HG03025 (cell line): Measurements from ENCODE around the gene KRTAP5-5.
"Not testable (repeated sequence)": the region's sequence is repeated elsewhere in the genome, so short reads cannot be mapped to it uniquely, and the experiment has no call there.

Experiments
- ATAC-seq: cut with Tn5 transposase; IDR thresholded peaks from one replicate; pipeline ENCODE4 v1.9.1; 2021; ENCODE audit warnings: mild to moderate bottlenecking, moderate library complexity; ENCODE audit not compliant: unreplicated experiment, low FRiP score

KRTAP5-5 gene

DNA sequence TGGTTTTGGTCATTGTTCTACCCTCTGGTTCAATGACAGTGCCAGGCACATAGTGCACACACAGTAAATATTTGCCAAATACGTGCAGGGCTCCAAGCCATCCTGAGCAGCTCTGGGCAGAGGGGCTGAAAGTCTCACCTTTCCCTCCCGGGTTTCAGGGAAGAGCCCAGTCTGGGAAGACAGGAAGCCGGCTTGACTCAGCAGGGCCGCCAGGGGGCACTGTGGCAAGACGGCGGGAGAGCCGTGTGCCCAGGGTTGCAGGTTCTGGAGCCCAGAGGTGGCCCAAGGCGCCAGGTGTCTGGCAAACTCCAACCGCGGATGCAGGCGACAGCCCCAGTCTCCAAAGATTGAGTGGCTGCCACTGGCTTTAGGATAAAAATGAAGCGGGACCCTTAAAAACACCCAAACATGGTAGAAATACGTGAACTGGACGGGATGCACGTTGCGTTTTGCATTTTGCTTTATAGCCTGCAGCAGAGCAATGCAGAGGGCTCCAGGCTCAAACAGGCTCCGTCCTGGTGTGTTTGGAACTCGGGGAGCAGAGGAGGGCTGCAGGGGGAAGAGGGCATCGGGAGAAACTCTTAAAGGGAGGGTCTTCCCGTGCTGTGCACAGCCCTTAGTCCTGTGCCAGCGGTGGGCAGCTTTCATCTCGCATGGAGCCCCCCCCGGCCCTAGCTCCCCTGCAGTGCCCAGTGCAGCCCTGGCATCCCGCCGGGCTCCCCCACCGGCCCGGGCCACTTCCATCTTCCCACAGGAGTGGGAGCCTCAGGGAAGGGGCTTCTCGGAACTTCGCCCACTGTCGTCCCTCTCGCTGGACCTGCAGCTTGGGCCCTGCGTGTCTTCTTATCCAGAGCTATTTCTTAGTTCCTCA, 10.7 kb downstream of the KRTAP5-5 start:
- no peak for ATAC-seq

DNA sequence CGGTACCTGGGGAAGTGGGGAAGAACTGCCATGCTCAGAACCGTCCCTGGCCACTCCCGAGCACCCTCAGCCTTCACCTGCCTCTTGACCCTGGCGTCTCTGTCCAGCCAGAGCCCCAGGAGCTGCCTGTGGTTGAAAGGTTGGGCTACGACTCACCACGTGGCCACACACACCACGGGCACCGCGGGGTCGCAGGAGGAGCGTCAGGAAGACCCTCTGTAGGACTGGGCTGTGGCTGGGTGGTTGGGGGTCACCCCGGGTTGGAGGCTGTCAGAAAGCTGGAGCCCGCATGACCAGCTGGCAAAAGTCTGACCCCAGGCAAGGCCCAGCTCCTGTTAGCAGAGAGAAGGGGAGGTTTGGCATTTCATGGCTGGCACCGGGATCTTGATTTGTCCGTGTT, 11.5 kb downstream of the KRTAP5-5 start:
- ATAC-seq = no peak

DNA sequence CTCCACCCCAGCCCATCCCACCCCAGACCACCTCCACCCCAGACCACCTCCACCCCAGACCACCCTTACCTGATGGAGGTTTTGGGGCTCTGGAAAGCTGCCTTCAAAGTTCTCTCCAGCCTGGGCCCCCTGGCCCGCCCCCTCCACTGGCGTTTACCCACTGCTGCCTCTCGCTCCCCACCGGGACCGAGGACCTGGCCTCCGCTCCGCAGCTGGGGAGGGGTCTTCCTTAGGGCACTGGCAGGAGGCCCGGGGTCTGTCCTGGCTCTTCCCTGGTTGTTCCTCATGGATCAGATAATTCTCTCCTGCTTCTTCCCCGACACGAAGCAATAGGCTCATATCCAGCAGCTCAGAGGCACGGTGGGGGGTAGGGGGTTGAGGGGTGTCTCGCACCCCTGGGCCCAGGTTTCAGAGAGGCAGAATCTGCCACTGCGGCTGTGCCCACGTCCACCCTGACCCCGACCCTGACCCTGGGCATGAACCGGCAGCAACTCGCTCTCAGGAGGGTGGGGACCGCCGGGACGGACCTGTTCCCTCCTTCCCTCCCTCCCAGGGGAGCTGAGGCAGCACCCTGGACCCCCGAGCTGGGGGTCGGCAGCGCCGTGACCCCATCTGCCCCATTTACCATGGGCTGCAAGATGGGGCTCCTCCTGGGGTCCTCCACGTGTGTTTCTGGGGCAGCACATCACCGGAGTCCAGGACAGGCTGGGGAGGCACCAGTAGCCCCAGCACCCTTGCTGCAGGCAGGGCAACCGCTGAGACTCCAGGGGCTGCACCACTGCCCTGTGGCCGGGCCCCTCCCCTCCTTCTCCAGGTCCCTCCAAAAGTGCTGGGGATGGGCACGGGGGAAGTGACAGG, 12.9 kb downstream of the KRTAP5-5 start:
- no peak for ATAC-seq

DNA sequence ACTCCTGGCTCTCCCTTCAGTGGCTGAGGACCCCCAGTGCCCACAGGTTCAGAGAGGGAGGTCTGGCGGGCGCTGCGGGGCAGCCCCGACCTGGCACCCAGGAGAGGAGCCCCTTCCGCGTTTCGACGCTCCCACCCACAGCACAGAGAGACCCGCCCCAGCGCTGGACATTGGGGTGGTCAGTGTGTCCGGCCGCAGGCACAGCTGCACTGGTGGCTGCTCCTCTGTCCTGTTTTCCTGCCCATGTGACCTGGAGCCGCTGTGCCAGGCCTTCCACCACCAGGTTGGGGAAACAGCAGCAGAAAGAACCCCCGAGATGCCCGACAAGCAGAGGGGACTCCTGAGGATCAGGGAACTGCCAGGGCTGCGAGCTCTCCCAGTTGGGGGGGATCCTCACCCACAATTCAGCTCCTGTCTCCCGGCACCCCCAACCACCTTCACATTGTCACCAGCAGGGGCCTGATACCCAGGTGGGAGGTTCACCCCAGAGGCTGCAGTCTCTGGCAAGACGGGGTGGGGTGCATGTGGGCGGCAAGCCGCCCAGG, 13.6 kb downstream of the KRTAP5-5 start:
- no peak for ATAC-seq

- no peak for ATAC-seq
Measured at GRCh38 chr11:1644601-1645356, 15.2 kb downstream of the KRTAP5-5 start.

DNA sequence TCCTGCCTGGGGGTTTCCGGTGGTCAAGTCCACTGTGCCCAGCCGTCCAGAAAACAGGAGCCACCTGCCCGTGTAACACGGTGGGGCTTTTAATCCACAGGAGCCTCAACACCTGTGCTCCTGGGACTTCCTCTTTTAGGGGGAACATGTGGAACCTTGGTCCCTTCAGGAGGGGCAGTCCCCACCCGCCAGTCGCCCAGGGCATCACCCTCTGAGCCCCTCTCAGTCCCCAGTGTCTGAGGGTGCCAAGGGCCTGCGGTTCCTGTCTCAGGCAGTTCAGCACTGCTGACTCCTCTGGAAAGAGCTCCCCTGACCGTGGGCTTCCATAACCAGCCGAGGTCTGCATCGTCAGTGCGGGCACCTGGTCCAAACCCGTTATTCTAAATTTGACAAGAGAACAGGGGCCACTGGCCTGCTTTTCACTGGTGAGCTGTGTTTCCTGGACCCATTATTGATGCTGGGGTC, 15.8 kb downstream of the KRTAP5-5 start:
- ATAC-seq = no peak

GRCh38 chr11:1646540-1646939, 17.0 kb downstream of the KRTAP5-5 start:
- not testable (repeated sequence) for ATAC-seq

- ATAC-seq = no peak
Measured at GRCh38 chr11:1647901-1648652, 18.5 kb downstream of the KRTAP5-5 start.

DNA sequence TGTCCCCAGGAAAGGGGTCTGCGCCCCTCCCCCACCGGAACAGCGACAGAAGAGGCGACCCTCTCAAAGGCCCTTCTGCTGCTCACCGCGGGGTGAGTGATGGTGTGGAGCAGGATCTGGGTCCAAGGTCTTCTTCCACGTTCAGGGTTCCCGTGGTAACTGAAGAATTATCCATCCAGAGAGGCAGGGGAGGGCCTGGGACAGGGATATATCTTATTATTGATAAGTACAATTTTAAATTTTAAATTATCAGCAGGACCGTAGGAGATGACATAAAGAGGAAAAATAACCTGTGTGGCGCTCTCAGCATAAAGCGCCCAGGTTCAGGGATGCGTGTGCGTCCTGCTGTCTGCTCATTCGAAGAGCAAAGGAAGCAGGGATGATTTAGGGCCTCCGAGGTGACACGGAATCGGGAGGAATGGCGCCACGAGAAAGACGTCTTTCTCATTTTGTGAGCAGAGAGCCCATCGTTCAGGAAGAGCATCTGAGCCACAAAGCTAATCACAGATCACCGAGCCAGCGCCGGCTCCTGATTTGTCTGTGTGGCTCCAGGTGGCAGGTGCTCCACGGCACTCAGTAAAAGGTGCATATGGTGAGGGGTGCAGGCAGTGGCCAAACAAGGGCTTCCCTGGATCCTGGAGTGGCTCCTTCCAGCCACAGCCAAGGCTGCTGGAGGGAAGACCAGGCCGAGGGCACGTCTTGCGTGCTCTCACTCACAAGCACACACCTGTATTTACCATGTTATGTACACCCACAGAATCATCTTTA, 19.3 kb downstream of the KRTAP5-5 start:
- ATAC-seq = no peak

DNA sequence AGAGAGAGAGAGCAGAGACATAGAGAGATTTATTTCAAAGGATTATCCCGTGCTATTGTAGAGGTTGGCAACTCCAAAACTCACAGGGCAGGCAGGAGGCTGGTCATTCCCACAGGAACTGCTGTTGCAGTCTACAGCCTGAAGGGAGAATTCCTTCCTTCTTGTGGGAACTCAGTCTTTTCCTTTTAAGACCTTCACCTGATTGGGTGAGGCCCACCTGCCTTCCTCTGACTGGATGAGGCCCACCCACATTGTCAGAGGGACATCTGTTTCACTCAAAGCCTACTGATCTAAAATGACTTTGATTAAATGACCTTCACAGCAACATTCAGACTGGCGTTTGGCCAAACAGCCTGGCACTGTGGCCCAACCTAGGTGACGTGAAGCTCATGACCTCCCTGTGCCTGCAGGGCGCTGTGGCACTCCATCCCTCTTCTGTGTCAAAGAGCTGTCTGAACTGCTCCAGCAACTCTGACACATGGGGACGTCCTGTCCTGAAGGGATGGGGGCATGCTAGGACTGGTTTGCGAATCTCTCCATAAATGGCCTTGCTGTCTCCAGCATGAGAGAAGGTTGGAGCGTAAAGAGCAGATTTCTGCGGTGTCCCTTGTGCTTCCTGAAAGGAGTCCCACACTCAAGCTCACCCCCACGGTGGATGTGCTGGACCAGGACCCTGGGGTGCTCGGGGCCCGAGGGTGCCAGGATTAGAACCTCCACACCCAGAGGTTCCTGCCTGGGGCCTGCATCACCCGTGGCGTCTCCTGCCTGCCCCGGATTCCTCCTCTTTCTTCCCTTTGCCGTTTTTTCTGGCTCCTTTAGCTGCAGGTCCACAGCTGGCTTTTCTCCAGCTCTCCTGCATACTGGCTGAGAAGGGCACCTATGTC, 20.7 kb downstream of the KRTAP5-5 start:
- no peak for ATAC-seq

- ATAC-seq = no peak
Measured at GRCh38 chr11:1650918-1651262, 21.3 kb downstream of the KRTAP5-5 start.

DNA sequence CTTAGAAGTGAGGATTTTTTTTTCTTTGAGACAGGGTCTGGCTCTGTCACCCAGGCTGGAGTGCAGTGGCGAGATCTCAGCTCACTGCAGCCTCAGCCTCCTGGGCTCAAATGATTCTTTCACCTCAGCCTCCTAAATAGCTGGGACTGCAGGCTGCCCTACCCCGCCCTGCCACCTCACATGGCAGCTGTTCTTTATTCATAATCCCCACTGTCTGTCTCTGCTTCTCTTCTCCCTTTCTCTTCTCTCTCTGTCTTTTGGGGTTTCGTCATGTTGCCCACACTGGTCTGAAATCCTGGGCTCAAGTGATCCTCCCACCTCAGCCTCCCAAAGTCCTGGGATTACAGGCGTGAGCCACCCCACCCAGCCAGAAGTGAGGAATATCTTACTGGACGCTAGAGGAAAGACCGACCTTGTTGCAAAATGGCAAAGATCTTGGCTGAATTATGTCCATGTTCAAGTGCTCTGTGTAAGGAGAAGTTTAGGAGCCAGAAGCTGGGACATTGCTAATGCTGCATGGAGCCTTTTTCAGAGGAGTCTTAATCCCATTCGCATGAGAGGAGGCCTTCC, 21.9 kb downstream of the KRTAP5-5 start:
- no peak for ATAC-seq

- ATAC-seq = no peak
Measured at GRCh38 chr11:1652026-1652425, 22.5 kb downstream of the KRTAP5-5 start.

- ATAC-seq = no peak
Measured at GRCh38 chr11:1652442-1652770, 22.8 kb downstream of the KRTAP5-5 start.

GRCh38 chr11:1652771-1653540, 23.4 kb downstream of the KRTAP5-5 start:
- no peak for ATAC-seq

- ATAC-seq = no peak
Measured at GRCh38 chr11:1653541-1654387, 24.2 kb downstream of the KRTAP5-5 start.
